HCT116 (cell line): ENCODE results near the gene CDC42EP5.

Experiments used
- CEBPB ChIP-seq: IDR thresholded peaks from 2 replicates; pipeline ENCODE4 v1.6.1; 2012; ENCODE audit warnings: low read depth
- EZH2 ChIP-seq: fragments of 200-600 bp; sonication (generic); IDR thresholded peaks from 2 replicates; pipeline ENCODE4 v1.6.1; 2017; ENCODE audit warnings: antibody characterized with exemption, mixed run types
- JUND ChIP-seq: IDR thresholded peaks from 2 replicates; pipeline ENCODE4 v1.6.1; 2012
- MAX ChIP-seq: IDR thresholded peaks from 2 replicates; pipeline ENCODE4 v1.6.1; 2012
- POLR2A ChIP-seq: IDR thresholded peaks from 2 replicates; pipeline ENCODE4 v1.7.0; 2011; ENCODE audit warnings: borderline replicate concordance; ENCODE audit not compliant: insufficient read depth, insufficient read length; ENCODE audit errors: extremely low read depth
- POLR2AphosphoS5 ChIP-seq: IDR thresholded peaks from 2 replicates; pipeline ENCODE4 v1.6.1; 2011; ENCODE audit warnings: mild to moderate bottlenecking, low read depth, low read length, moderate library complexity
- RAD21 ChIP-seq: IDR thresholded peaks from 2 replicates; pipeline ENCODE4 v1.6.1; 2012; ENCODE audit warnings: low read depth, mild to moderate bottlenecking
- SRF ChIP-seq: IDR thresholded peaks from 2 replicates; pipeline ENCODE4 v1.6.1; 2012; ENCODE audit warnings: low read depth
- TF ChIP-seq, protein P1 (sequence below), 3 experiments: fragments of 200-600 bp in 1 of 3; sonication (generic) in 1 of 3; IDR thresholded peaks in 2 of 3; conservative IDR thresholded peaks in 1 of 3; 2 replicates each; pipeline ENCODE4 v1.5.1; 2012 to 2017; ENCODE audit warnings: low read depth in 2 of 3, low read length in 2 of 3, antibody characterized with exemption in 1 of 3, borderline replicate concordance in 1 of 3, control low read depth in 1 of 3, mild to moderate bottlenecking in 1 of 3, mixed read lengths in 1 of 3, mixed run types in 1 of 3, moderate library complexity in 1 of 3; ENCODE audit not compliant: insufficient read depth in 1 of 3
- TF ChIP-seq, protein P2 (sequence below): IDR thresholded peaks from 2 replicates; pipeline ENCODE4 v1.6.1; 2012; ENCODE audit warnings: low read depth

- TF ChIP-seq POLR2AphosphoS5 (no peak), EZH2 (no peak), JUND (no peak), MAX (no peak), RAD21 (no peak), CEBPB (no peak), SRF (no peak), POLR2A (no peak)
- TF ChIP-seq, protein P1, sequence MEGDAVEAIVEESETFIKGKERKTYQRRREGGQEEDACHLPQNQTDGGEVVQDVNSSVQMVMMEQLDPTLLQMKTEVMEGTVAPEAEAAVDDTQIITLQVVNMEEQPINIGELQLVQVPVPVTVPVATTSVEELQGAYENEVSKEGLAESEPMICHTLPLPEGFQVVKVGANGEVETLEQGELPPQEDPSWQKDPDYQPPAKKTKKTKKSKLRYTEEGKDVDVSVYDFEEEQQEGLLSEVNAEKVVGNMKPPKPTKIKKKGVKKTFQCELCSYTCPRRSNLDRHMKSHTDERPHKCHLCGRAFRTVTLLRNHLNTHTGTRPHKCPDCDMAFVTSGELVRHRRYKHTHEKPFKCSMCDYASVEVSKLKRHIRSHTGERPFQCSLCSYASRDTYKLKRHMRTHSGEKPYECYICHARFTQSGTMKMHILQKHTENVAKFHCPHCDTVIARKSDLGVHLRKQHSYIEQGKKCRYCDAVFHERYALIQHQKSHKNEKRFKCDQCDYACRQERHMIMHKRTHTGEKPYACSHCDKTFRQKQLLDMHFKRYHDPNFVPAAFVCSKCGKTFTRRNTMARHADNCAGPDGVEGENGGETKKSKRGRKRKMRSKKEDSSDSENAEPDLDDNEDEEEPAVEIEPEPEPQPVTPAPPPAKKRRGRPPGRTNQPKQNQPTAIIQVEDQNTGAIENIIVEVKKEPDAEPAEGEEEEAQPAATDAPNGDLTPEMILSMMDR (IDR thresholded peaks at IDR 0.05 in 2 of 3, conservative IDR thresholded peaks at IDR 0.05 in 1 of 3; ENCODE audit: borderline replicate concordance in 1 of 3, insufficient read depth in 1 of 3, low read depth in 2 of 3, low read length in 2 of 3): no peak
- TF ChIP-seq, protein P2, sequence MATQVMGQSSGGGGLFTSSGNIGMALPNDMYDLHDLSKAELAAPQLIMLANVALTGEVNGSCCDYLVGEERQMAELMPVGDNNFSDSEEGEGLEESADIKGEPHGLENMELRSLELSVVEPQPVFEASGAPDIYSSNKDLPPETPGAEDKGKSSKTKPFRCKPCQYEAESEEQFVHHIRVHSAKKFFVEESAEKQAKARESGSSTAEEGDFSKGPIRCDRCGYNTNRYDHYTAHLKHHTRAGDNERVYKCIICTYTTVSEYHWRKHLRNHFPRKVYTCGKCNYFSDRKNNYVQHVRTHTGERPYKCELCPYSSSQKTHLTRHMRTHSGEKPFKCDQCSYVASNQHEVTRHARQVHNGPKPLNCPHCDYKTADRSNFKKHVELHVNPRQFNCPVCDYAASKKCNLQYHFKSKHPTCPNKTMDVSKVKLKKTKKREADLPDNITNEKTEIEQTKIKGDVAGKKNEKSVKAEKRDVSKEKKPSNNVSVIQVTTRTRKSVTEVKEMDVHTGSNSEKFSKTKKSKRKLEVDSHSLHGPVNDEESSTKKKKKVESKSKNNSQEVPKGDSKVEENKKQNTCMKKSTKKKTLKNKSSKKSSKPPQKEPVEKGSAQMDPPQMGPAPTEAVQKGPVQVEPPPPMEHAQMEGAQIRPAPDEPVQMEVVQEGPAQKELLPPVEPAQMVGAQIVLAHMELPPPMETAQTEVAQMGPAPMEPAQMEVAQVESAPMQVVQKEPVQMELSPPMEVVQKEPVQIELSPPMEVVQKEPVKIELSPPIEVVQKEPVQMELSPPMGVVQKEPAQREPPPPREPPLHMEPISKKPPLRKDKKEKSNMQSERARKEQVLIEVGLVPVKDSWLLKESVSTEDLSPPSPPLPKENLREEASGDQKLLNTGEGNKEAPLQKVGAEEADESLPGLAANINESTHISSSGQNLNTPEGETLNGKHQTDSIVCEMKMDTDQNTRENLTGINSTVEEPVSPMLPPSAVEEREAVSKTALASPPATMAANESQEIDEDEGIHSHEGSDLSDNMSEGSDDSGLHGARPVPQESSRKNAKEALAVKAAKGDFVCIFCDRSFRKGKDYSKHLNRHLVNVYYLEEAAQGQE: no peak
These were observed 37.5 kb downstream of the CDC42EP5 start for GRCh38 chr19:54435551-54436016.
